Measurements from ENCODE around the gene SFXN2. TPM values are rescaled to one million over a fixed set of nuclear protein-coding genes. Genes with fewer than 3 reads are reported as not detected.

SFXN2 gene
- total and polyA plus RNA-seq, 2 experiments from 2014 or later: 5.7 to 6.2 TPM

DNA sequence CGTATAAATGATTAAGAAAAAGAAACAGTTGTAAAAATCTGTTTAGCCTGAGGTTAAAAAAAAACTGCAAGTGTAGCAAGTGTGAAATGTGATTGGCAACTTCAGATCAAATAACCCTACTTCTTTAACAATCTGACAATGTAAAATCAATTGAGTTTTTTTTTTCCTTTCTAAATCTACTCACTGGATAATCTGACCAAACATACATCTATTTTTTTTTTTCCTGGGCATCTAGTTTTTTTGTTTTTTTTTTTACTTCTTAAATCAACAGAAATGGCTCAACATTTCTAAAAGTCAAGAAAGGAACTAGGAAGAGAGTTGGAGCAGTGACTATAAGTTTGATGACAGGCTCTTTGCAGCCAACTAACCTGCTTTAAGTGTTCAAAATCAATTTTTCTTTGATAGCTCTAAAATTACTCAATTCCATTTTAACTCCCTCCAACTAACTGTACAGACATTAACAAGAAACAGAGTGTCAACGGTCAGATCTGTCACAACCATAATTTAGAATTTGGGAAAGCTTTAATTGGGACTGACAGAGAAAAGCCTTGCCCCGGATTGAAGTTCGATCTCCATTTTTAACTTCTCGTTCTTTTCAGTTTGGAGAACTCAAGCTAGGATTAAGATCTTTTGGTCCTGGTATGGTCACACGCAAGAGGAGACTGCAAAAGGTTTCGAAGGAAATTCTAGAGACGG is 1.4 kb upstream of the SFXN2 start:
- peak overlapping the region; percentile 98 for H3K4me3 ChIP-seq
- Mint-ChIP-seq H3K27ac (peak overlapping the region; percentile 69), H3K4me1 (peaks cover 36% of the 10 kb centered on the region), H3K9me3 (no peaks in the 10 kb centered on the region), H3K27me3 (ENCODE audit: insufficient read depth, low read depth, poor library complexity) (peaks cover 2% of the 10 kb centered on the region), H3K4me3 (peak overlapping the region; percentile 90), H3K36me3 (ENCODE audit: low read depth) (peaks cover 16% of the 10 kb centered on the region)
- peaks cover 29% of the 10 kb centered on the region for H3K4me1 ChIP-seq (ENCODE audit: insufficient read depth)
- H2AFZ ChIP-seq: peak overlapping the region; percentile 70
- peaks cover 85% of the 10 kb centered on the region for H3K79me2 ChIP-seq (replicated peaks; ENCODE audit: insufficient read depth)
- H3F3A ChIP-seq (replicated peaks; ENCODE audit: low read depth): peaks cover 8% of the 10 kb centered on the region; the same call in 1 of the 2 replicates
- peaks cover 11% of the 10 kb centered on the region; the same call in 1 of the 2 replicates for H3K36me3 ChIP-seq (ENCODE audit: insufficient read depth)
- TF ChIP-seq, protein P1, sequence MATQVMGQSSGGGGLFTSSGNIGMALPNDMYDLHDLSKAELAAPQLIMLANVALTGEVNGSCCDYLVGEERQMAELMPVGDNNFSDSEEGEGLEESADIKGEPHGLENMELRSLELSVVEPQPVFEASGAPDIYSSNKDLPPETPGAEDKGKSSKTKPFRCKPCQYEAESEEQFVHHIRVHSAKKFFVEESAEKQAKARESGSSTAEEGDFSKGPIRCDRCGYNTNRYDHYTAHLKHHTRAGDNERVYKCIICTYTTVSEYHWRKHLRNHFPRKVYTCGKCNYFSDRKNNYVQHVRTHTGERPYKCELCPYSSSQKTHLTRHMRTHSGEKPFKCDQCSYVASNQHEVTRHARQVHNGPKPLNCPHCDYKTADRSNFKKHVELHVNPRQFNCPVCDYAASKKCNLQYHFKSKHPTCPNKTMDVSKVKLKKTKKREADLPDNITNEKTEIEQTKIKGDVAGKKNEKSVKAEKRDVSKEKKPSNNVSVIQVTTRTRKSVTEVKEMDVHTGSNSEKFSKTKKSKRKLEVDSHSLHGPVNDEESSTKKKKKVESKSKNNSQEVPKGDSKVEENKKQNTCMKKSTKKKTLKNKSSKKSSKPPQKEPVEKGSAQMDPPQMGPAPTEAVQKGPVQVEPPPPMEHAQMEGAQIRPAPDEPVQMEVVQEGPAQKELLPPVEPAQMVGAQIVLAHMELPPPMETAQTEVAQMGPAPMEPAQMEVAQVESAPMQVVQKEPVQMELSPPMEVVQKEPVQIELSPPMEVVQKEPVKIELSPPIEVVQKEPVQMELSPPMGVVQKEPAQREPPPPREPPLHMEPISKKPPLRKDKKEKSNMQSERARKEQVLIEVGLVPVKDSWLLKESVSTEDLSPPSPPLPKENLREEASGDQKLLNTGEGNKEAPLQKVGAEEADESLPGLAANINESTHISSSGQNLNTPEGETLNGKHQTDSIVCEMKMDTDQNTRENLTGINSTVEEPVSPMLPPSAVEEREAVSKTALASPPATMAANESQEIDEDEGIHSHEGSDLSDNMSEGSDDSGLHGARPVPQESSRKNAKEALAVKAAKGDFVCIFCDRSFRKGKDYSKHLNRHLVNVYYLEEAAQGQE (IDR thresholded peaks at IDR 0.05; ENCODE audit: unreplicated experiment): no peak
- TF ChIP-seq STAT1 (IDR thresholded peaks at IDR 0.05; ENCODE audit: unreplicated experiment) (no peak), EZH2phosphoT487 (IDR thresholded peaks at IDR 0.05; ENCODE audit: unreplicated experiment) (no peak), ZNF331 (CRISPR knock-in tag; IDR thresholded peaks at IDR 0.05; ENCODE audit: low read depth) (no peak), NANOG (IDR thresholded peaks at IDR 0.05; ENCODE audit: borderline replicate concordance) (no peak), ZNF462 (CRISPR knock-in tag; IDR thresholded peaks at IDR 0.05) (no peak), ZNF114 (CRISPR knock-in tag; IDR thresholded peaks at IDR 0.05) (no peak), JUNB (IDR thresholded peaks at IDR 0.05; ENCODE audit: unreplicated experiment) (no peak), POLR2AphosphoS5 (IDR thresholded peaks at IDR 0.05; ENCODE audit: low read depth) (no peak), CREB1 (CRISPR knock-in tag; IDR thresholded peaks at IDR 0.05; ENCODE audit: low read depth) (no peak), EZH2 (IDR thresholded peaks at IDR 0.05; ENCODE audit: low read depth, unreplicated experiment) (no peak), CTCF (conservative IDR thresholded peaks at IDR 0.05; ENCODE audit: low read depth in 2 of 2) (no peak)
- TF ChIP-seq, protein P2, sequence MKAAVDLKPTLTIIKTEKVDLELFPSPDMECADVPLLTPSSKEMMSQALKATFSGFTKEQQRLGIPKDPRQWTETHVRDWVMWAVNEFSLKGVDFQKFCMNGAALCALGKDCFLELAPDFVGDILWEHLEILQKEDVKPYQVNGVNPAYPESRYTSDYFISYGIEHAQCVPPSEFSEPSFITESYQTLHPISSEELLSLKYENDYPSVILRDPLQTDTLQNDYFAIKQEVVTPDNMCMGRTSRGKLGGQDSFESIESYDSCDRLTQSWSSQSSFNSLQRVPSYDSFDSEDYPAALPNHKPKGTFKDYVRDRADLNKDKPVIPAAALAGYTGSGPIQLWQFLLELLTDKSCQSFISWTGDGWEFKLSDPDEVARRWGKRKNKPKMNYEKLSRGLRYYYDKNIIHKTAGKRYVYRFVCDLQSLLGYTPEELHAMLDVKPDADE (IDR thresholded peaks at IDR 0.05): no peak
- no peaks in the 10 kb centered on the region for H3K9me2 ChIP-seq (ENCODE audit: insufficient read depth)
- no peaks in the 10 kb centered on the region for H3K27me3 ChIP-seq (ENCODE audit: insufficient read depth)
- peak overlapping the region; percentile 90; the same call in 1 of the 2 replicates for H3K27ac ChIP-seq (ENCODE audit: low read depth)
- H3K4me2 ChIP-seq: peak overlapping the region; percentile 93
- DNase-seq (ENCODE audit: low spot score) (no peak), ATAC-seq (no peak)
- H4K20me1 ChIP-seq (replicated peaks; ENCODE audit: insufficient read depth): peaks cover 26% of the 10 kb centered on the region

All from GM23338 (cell line).